ENCODE data around the gene CD8A. TPM values are rescaled to one million over a fixed set of nuclear protein-coding genes. Genes with fewer than 3 reads are reported as not detected.

CD8A gene
- total RNA-seq, 2 donors from 2014 or later: 1.3 to 2.5 TPM

DNA sequence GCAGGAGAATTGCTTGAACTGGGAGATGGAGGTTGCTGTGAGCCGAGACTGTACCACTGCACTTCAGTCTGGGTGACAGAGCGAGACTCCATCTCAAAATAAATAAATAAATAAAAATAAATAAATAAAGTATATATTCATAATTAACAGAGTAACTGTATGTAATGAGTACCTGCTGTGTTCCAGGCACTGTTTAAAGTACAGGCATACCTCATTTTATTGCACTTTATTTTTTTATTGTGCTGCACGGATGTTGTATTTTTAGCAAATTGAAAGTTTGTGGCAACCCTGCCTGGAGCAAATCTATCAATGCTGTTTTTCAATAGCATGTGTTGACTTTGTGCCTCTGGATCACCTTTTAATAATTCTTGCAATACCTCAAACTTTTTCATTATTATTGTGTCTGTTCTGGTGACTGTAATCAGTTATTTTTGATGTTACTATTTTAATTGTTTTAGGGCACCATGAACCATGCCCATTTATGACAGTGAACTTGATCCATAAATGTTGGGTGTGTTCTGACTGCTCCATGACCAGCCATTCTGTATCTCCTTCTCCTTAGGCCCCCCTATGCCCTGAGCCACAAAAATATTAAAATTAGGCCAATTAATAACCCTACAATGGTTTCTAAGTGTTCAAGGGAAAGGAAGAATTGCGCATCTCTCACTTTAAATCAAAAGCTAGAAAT is 27.5 kb upstream of the CD8A start:
- Histone ChIP-seq H3K4me1 (replicated peaks) (no peaks in the 10 kb centered on the region), H3K27me3 (replicated peaks; ENCODE audit: insufficient read depth) (peaks cover 3% of the 10 kb centered on the region), H3K27ac (no peak overlapping the region), H3K9me3 (no peaks in the 10 kb centered on the region), H3K4me3 (no peak overlapping the region), H3K36me3 (no peaks in the 10 kb centered on the region)
- TF ChIP-seq POLR2AphosphoS5 (IDR thresholded peaks at IDR 0.05) (no peak), POLR2A (IDR thresholded peaks at IDR 0.05) (no peak)
- TF ChIP-seq, protein P1, sequence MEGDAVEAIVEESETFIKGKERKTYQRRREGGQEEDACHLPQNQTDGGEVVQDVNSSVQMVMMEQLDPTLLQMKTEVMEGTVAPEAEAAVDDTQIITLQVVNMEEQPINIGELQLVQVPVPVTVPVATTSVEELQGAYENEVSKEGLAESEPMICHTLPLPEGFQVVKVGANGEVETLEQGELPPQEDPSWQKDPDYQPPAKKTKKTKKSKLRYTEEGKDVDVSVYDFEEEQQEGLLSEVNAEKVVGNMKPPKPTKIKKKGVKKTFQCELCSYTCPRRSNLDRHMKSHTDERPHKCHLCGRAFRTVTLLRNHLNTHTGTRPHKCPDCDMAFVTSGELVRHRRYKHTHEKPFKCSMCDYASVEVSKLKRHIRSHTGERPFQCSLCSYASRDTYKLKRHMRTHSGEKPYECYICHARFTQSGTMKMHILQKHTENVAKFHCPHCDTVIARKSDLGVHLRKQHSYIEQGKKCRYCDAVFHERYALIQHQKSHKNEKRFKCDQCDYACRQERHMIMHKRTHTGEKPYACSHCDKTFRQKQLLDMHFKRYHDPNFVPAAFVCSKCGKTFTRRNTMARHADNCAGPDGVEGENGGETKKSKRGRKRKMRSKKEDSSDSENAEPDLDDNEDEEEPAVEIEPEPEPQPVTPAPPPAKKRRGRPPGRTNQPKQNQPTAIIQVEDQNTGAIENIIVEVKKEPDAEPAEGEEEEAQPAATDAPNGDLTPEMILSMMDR (IDR thresholded peaks at IDR 0.05): no peak
- no peak for DNase-seq (ENCODE audit: low spot score)
- WGBS: 84% methylated on average over 4 of the region's 4 CpGs
- intact Hi-C loops (cut with DNase I): no loop called here

DNA sequence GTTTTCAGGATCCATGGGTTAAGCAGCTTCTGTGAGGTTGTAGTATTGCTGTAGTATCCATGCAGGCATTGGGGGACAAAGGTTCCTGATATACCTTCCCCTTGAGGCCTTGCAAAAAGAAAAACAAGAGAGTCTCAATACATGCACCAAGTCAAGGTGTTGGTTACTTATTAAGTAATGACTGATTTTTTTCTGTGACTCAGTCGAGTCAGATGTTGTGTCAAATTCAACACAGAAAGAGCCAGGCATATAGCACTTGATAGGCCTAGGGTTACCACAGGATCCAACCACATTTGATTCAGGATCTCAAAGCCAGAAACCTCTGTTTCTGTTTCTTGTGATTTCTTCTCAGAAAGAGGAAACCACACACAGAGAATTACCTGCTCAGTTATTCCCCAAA is 24.9 kb upstream of the CD8A start:
- no peaks in the 10 kb centered on the region for H3K9me3 ChIP-seq
- H3K27me3 ChIP-seq (replicated peaks; ENCODE audit: insufficient read depth): peaks cover 3% of the 10 kb centered on the region
- 74% methylated on average over 1 of the region's 1 CpG for WGBS
- TF ChIP-seq, protein P1 (IDR thresholded peaks at IDR 0.05): no peak
- no peak for TF ChIP-seq POLR2AphosphoS5 (IDR thresholded peaks at IDR 0.05)
- TF ChIP-seq POLR2A (IDR thresholded peaks at IDR 0.05): no peak
- H3K27ac ChIP-seq: no peak overlapping the region
- H3K36me3 ChIP-seq: no peaks in the 10 kb centered on the region
- no peak for DNase-seq (ENCODE audit: low spot score)
- no peak overlapping the region for H3K4me3 ChIP-seq
- intact Hi-C loops (cut with DNase I): no loop called here
- H3K4me1 ChIP-seq (replicated peaks): no peaks in the 10 kb centered on the region

GRCh38 chr2:86809481-86810121 is 18.9 kb upstream of the CD8A start:
- H3K4me3 ChIP-seq: no peak overlapping the region
- intact Hi-C loops (cut with DNase I): no loop called here
- no peaks in the 10 kb centered on the region for H3K4me1 ChIP-seq (replicated peaks)
- 52% methylated on average over 36 of the region's 43 CpGs for WGBS
- H3K9me3 ChIP-seq: no peaks in the 10 kb centered on the region
- H3K36me3 ChIP-seq: no peaks in the 10 kb centered on the region
- no peak for DNase-seq (ENCODE audit: low spot score)
- no peak overlapping the region for H3K27ac ChIP-seq
- H3K27me3 ChIP-seq (replicated peaks; ENCODE audit: insufficient read depth): no peaks in the 10 kb centered on the region
- TF ChIP-seq, protein P1 (IDR thresholded peaks at IDR 0.05): no peak
- no peak for TF ChIP-seq POLR2AphosphoS5 (IDR thresholded peaks at IDR 0.05)
- TF ChIP-seq POLR2A (IDR thresholded peaks at IDR 0.05): no peak

- Histone ChIP-seq H3K4me3 (peak overlapping the region; percentile 24 to 40), H3K27ac (peak overlapping the region; percentile 37 to 44), H3K27me3 (replicated peaks; ENCODE audit: insufficient read depth) (no peaks in the 10 kb centered on the region), H3K4me1 (replicated peaks) (no peaks in the 10 kb centered on the region), H3K36me3 (no peaks in the 10 kb centered on the region), H3K9me3 (no peaks in the 10 kb centered on the region)
- DNase-seq (ENCODE audit: low spot score): peak; percentile 82
- intact Hi-C loops (cut with DNase I): no loop called here
- WGBS: 38% methylated on average over 24 of the region's 36 CpGs
- TF ChIP-seq POLR2AphosphoS5 (IDR thresholded peaks at IDR 0.05) (peak; percentile 53), POLR2A (IDR thresholded peaks at IDR 0.05) (no peak)
- TF ChIP-seq, protein P1 (IDR thresholded peaks at IDR 0.05): peak; percentile 65 to 93 (median 88)
Measured at GRCh38 chr2:86808315-86809161, 17.8 kb upstream of the CD8A start.

Data from prostate gland (tissue), 2 donors.